ENCODE results near the gene CDKN2B-AS1. TPM values are rescaled to one million over a fixed set of nuclear protein-coding genes. Genes with fewer than 3 reads are reported as not detected.

The CDKN2B-AS1 gene
- 2.1 and 6.7 TPM in 2 replicates for total RNA-seq

GRCh38 chr9:21994556-21995005 is at the start of gene CDKN2B-AS1:
Gene CDKN2B-AS1 (plus strand): TSS chr9:21994791.

GRCh38 chr9:21993893-21994555 is 567 bp upstream of the CDKN2B-AS1 start, which contains the start of gene CDKN2A:
Gene CDKN2A (minus strand): TSS chr9:21994392.

GRCh38 chr9:22008717-22009505 is 14.3 kb downstream of the CDKN2B-AS1 start, which contains the start of gene CDKN2B:
Gene CDKN2B (minus strand): TSS chr9:22009305. CDS start chr9:22008953, 352 bp downstream.

Small RNAs within 50 kb of the gene (small RNA-seq; reads per million reads assigned to genes)
- not detected for gene RF01909
- gene RF02045, result not detected

Other genes with a start within 250 kb of the CDKN2B-AS1 start
- gene MTAP, start 192.2 kb upstream of the CDKN2B-AS1 start, total RNA-seq, result 26.5 and 31.1 TPM in 2 replicates
- gene CDKN2A, start 399 bp upstream of the CDKN2B-AS1 start, total RNA-seq, result 1.8 and 6.6 TPM in 2 replicates
- 2.5 and 5.9 TPM in 2 replicates for gene CDKN2B, start 14.5 kb downstream of the CDKN2B-AS1 start, total RNA-seq

Measured in articular chondrocyte of knee joint (primary cell).